ENCODE data around the gene CACNA1I. TPM values are rescaled to one million over a fixed set of nuclear protein-coding genes. Genes with fewer than 3 reads are reported as not detected.

The CACNA1I gene
- total RNA-seq, 1 donor from 2014 or later, result 0.03 TPM

- intact Hi-C loops (cut with DNase I), result no loop called here
- DNase-seq (ENCODE audit: low spot score), result no peak
Observed at GRCh38 chr22:39656495-39657490, 86.2 kb downstream of the CACNA1I start.

GRCh38 chr22:39658367-39658766 is 87.8 kb downstream of the CACNA1I start:
- intact Hi-C loops (cut with DNase I), result no loop called here
- no peak for DNase-seq (ENCODE audit: low spot score)

GRCh38 chr22:39658806-39659463 is 88.4 kb downstream of the CACNA1I start:
- no peak for DNase-seq (ENCODE audit: low spot score)
- intact Hi-C loops (cut with DNase I), result no loop called here

- intact Hi-C loops (cut with DNase I), result no loop called here
Observed at GRCh38 chr22:39661501-39661841, 90.9 kb downstream of the CACNA1I start.

GRCh38 chr22:39661842-39662685 is 91.5 kb downstream of the CACNA1I start:
- intact Hi-C loops (cut with DNase I), result no loop called here
- no peak for DNase-seq (ENCODE audit: low spot score)

More at GRCh38 chr22:39661501-39661841, 90.9 kb downstream of the CACNA1I start:
- no peak for DNase-seq (ENCODE audit: low spot score)

- DNase-seq (ENCODE audit: low spot score), result no peak
- intact Hi-C loops (cut with DNase I), result no loop called here
Observed at GRCh38 chr22:39662686-39663052, 92.1 kb downstream of the CACNA1I start.

- intact Hi-C loops (cut with DNase I), result no loop called here
- no peak for DNase-seq (ENCODE audit: low spot score)
Observed at GRCh38 chr22:39663751-39664150, 93.2 kb downstream of the CACNA1I start.

- intact Hi-C loops (cut with DNase I), result no loop called here
- no peak for DNase-seq (ENCODE audit: low spot score)
Observed at GRCh38 chr22:39664485-39665200, 94.1 kb downstream of the CACNA1I start.

DNA sequence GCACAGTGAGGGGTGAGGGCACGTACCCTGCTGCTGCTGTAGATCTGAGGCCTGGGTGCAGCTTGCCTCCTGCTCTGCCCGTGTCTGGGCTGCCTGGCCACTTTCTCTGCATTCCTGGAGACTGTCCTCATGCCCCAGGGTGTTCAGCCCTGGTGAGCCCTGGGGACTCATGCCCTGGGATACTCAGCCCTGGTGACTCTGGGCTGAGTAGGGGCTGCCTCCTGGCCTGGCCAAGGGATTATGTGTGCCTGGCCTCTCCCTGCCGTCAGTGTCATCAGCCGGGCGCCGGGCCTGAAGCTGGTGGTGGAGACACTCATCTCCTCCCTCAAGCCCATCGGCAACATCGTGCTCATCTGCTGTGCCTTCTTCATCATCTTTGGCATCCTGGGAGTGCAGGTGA is 94.7 kb downstream of the CACNA1I start:
- intact Hi-C loops (cut with DNase I), result no loop called here
- DNase-seq (ENCODE audit: low spot score), result no peak

DNA sequence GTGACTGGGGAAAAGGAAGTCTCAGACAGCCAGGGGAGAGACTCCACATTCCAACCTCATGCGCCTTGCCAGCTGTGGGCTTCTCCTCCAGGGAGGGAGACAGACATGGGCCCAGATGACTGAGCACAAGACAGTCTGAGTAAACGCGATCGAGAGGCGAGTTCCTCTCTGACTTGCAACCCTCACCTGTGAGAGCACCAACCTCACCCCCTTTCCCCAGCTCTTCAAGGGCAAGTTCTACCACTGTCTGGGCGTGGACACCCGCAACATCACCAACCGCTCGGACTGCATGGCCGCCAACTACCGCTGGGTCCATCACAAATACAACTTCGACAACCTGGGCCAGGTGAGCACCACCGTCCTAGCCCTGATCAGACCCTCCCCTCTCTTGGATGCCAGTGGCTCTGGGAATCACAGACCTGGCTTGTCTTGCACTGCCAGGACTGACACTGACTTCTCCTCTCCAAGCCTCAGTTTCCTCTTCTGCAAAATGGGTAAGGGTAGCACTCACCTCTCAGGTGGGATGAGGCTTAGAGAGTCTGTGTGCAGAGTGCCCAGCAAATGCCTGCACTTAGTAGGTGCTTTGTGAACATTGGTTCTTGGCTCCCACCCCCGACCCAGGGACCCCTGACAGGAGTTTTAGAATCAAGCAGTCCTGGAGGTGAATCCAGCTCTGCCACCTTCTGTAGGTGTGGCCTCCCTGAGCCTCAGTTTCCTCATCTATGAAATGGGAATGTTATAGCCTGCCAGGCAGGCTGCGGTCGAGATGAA is 95.3 kb downstream of the CACNA1I start:
- intact Hi-C loops (cut with DNase I), result no loop called here
- no peak for DNase-seq (ENCODE audit: low spot score)

DNA sequence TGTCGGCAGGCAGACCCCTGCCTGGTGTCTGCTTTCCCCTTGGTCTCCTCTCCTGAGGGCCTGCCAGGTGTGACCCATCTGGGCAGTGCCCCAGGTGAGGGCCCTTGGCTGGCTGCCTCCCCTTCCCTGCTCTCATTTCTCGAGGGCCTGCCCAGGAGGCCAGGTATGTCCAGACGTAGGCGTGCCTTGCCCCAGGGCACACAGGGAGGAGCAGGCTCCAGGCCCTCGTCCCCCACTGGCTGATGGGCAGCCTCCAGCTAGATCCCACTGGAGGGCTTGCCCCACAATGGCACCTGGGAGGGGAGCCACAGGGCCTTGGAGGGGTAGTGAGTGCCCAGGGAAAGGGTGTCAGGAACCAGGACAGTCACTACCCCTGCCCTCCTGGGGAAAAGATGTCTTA is 95.9 kb downstream of the CACNA1I start:
- no peak for DNase-seq (ENCODE audit: low spot score)
- intact Hi-C loops (cut with DNase I), result no loop called here

DNA sequence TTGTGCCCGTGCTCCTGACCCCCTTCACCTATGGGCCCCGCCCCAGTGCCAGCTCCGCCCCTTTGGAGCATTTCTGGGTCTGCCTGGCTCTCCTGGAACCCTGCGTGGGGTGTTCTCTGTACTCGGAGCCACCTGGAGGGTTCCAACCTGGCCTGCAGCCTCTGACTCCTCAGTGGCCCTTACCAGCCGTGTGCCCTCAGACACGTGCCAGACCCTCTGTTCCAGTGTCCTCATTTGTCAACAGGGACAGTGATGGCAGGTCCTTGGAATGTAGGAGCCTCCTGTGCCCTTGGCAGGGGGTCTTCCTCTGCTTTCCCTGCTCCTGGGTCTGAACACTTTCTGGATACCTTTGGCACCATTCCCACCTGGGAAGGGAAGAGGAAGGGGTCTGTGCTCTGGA is 96.4 kb downstream of the CACNA1I start:
- intact Hi-C loops (cut with DNase I), result no loop called here
- DNase-seq (ENCODE audit: low spot score), result no peak

DNA sequence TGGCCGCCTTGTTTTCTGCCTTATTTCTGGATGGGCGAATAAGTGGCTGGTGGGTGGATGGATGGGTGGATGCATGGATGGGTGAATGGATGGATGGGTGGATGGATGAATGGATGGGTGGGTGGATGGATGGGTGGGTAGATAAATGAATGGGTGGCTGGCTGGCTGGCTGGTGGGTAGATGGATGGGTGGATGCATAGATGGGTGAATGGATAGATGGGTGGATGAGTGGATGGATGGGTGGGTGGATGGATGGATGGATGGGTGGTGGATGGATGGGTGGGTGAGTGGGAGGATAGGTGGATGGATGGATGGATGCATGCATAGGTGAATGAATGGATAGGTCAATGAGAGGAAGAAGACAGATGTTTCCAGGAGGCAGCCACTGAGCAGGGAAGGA is 98.9 kb downstream of the CACNA1I start:
- intact Hi-C loops (cut with DNase I), result no loop called here
- DNase-seq (ENCODE audit: low spot score), result no peak

GRCh38 chr22:39671936-39672335 is 101.4 kb downstream of the CACNA1I start:
- DNase-seq (ENCODE audit: low spot score), result no peak
- intact Hi-C loops (cut with DNase I), result no loop called here

- no peak for DNase-seq (ENCODE audit: low spot score)
- intact Hi-C loops (cut with DNase I), result no loop called here
Observed at GRCh38 chr22:39674536-39674935, 104.0 kb downstream of the CACNA1I start.

DNA sequence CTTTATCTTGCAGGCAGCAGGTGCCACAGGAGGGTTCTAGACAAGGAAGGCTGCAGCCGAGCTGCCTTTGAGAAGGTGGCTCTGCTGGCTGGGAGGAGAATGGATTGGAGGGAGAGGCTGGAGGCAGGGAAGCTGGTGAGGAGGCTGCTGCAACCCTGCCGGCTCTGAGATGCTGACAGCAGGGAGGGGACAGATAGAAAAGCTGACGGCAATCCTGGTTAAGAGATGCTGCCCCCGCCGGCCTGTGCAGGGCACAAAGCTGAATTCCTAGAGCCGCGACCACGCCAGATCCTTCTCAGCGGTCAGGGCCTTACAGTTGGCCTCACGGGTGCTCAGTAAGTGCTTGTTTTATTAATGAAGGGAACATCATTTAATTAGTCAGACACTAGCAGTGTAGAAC is 105.4 kb downstream of the CACNA1I start:
- intact Hi-C loops (cut with DNase I), result no loop called here
- no peak for DNase-seq (ENCODE audit: low spot score)

DNA sequence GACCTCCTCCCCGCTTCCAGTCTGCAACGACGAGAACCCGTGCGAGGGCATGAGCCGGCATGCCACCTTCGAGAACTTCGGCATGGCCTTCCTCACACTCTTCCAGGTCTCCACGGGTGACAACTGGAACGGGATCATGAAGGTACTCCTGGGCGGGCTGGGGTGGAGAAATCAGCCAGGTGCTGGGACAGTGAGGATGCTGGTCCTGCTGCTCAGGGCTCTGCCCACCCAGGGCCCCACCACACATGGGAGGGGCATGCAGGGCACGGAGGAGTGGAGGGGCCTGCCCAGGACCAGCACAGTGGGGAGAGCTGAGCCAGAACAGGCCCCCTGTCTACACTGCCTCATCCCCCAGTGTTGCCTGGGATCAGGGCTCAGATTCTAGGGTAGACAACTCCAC is 107.4 kb downstream of the CACNA1I start:
- no peak for DNase-seq (ENCODE audit: low spot score)

GRCh38 chr22:39678862-39679490 is 108.4 kb downstream of the CACNA1I start:
- DNase-seq (ENCODE audit: low spot score), result no peak

More for the DNA sequence above, 107.4 kb downstream of the CACNA1I start:
- intact Hi-C loops (cut with DNase I), result no loop called here

More at GRCh38 chr22:39678862-39679490, 108.4 kb downstream of the CACNA1I start:
- intact Hi-C loops (cut with DNase I), result no loop called here

All from cardiac septum (tissue), 1 donor.